B cell (primary cell): ENCODE data around the gene TACR3. TPM values are rescaled to one million over a fixed set of nuclear protein-coding genes. Genes with fewer than 3 reads are reported as not detected.
"Not testable (repeated sequence)": the region's sequence is repeated elsewhere in the genome, so short reads cannot be mapped to it uniquely, and the experiment has no call there.

Source experiments
- ATAC-seq: fragments of 200-7000 bp; cut with Tn5 transposase; one replicate; pipeline ENCODE4 v1.10.0; 2021; ENCODE audit warnings: low read depth, mild to moderate bottlenecking, moderate number of reproducible peaks, moderate library complexity
- CTCF ChIA-PET: fragments of 350-600 bp; sonication (Branson Sonifier 250); formaldehyde crosslinking; loops from one replicate; lab custom pipeline; 2021; ENCODE audit warnings: antibody characterized with exemption, inconsistent platforms; lab: Charles Lee
- POLR2A ChIA-PET: fragments of 350-600 bp; sonication (Branson Sonifier 250); formaldehyde crosslinking; loops from one replicate; lab custom pipeline; 2021; ENCODE audit warnings: antibody characterized with exemption; lab: Charles Lee
- DNase-seq: peaks from one replicate; pipeline ENCODE4 v3.0.0; 2013
- H2AFZ ChIP-seq: 2 replicates; pipeline ENCODE4 v1.6.1; 2012; ENCODE audit warnings: mild to moderate bottlenecking, low read depth, low read length; ENCODE audit not compliant: insufficient read depth, poor library complexity, severe bottlenecking
- H3K27ac ChIP-seq, 2 donors: 1 replicate in 1 of 2; 2 replicates in 1 of 2; pipeline ENCODE4 v1.5.1; 2012 to 2013; ENCODE audit warnings: low read length in 2 of 2, mild to moderate bottlenecking in 2 of 2, moderate library complexity in 1 of 2
- H3K27me3 ChIP-seq, 4 experiments: fragments of 200-600 bp in 1 of 4; sonication (generic) in 1 of 4; replicated peaks in 1 of 4; 1 replicate in 2 of 4; 2 replicates in 2 of 4; pipeline versions ENCODE4 v1.6.1 to v1.7.0; 2013 to 2016; ENCODE audit warnings: low read length in 3 of 4, mild to moderate bottlenecking in 2 of 4, mixed read lengths in 1 of 4, moderate library complexity in 1 of 4; ENCODE audit not compliant: insufficient read depth in 4 of 4, control insufficient read depth in 3 of 4; ENCODE audit errors: control extremely low read depth in 1 of 4
- H3K36me3 ChIP-seq, 2 experiments: replicated peaks in 1 of 2; 1 replicate in 1 of 2; 2 replicates in 1 of 2; pipeline versions ENCODE4 v1.6.1 to v1.7.1; 2013; ENCODE audit warnings: low read length in 1 of 2; ENCODE audit not compliant: insufficient read depth in 2 of 2, control insufficient read depth in 1 of 2; ENCODE audit errors: control extremely low read depth in 1 of 2, extremely low read depth in 1 of 2
- H3K4me1 ChIP-seq, 2 donors: fragments of 200-600 bp in 1 of 2; sonication (generic) in 1 of 2; 1 replicate in 1 of 2; 2 replicates in 1 of 2; pipeline versions ENCODE4 v1.5.1 to v1.6.1; 2013 to 2017; ENCODE audit warnings: low read length in 2 of 2; ENCODE audit not compliant: control insufficient read depth in 2 of 2, insufficient read depth in 2 of 2
- H3K4me2 ChIP-seq: replicated peaks from 2 replicates; pipeline ENCODE3; 2012; ENCODE audit warnings: mild to moderate bottlenecking, low read depth, low read length; ENCODE audit not compliant: poor library complexity, severe bottlenecking
- H3K4me3 ChIP-seq, 5 experiments: fragments of 200-600 bp in 1 of 5; sonication (generic) in 1 of 5; 1 replicate in 3 of 5; 2 replicates in 2 of 5; pipeline versions ENCODE4 v1.5.1 to v1.7.0; 2011 to 2016; ENCODE audit warnings: low read length in 4 of 5, mild to moderate bottlenecking in 4 of 5, low read depth in 2 of 5, control low read depth in 1 of 5, moderate library complexity in 1 of 5; ENCODE audit not compliant: insufficient read depth in 1 of 5; ENCODE audit errors: control extremely low read depth in 1 of 5, extremely low read depth in 1 of 5
- H3K79me2 ChIP-seq: fragments of 200-600 bp; sonication (generic); one replicate; pipeline ENCODE4 v1.6.0; 2016; ENCODE audit warnings: low read length; ENCODE audit not compliant: control insufficient read depth, insufficient read depth
- H3K9ac ChIP-seq: fragments of 200-600 bp; sonication (generic); 2 replicates; pipeline ENCODE4 v1.6.1; 2017; ENCODE audit warnings: mild to moderate bottlenecking, low read length, moderate library complexity
- H3K9me3 ChIP-seq, 3 donors: one replicate each; pipeline versions ENCODE4 v1.6.1 to v1.7.1; 2013; ENCODE audit warnings: low read length in 2 of 3; ENCODE audit not compliant: control insufficient read depth in 2 of 3, insufficient read depth in 1 of 3; ENCODE audit errors: control extremely low read depth in 1 of 3
- H4K20me1 ChIP-seq: 2 replicates; pipeline ENCODE4 v1.6.0; 2012; ENCODE audit warnings: mild to moderate bottlenecking, low read length; ENCODE audit not compliant: insufficient read depth, control insufficient read depth, poor library complexity, severe bottlenecking
- H3K27ac Mint-ChIP-seq: one replicate; pipeline ENCODE4 v1.8.0; 2021; ENCODE audit warnings: mixed read lengths
- H3K27me3 Mint-ChIP-seq: one replicate; pipeline ENCODE4 v1.8.0; 2021; ENCODE audit warnings: mixed read lengths
- H3K4me1 Mint-ChIP-seq: one replicate; pipeline ENCODE4 v1.8.0; 2021; ENCODE audit warnings: mixed read lengths
- H3K4me3 Mint-ChIP-seq: one replicate; pipeline ENCODE4 v1.8.0; 2021; ENCODE audit warnings: mixed read lengths
- H3K9me3 Mint-ChIP-seq: one replicate; pipeline ENCODE4 v1.8.0; 2022; ENCODE audit warnings: mixed read lengths; ENCODE audit not compliant: insufficient read depth
- EZH2 ChIP-seq: IDR thresholded peaks from 2 replicates; pipeline ENCODE4 v1.6.1; 2012; ENCODE audit warnings: borderline replicate concordance, low read depth, mild to moderate bottlenecking, moderate library complexity, low read length; ENCODE audit not compliant: insufficient read depth, poor library complexity, severe bottlenecking
- WGBS: methylation state at CpG from one replicate; pipeline ENCODE4 v1.1.5; 2013; ENCODE audit warnings: missing lambda C conversion rate; ENCODE audit not compliant: insufficient coverage; 5-methylcytosine and 5-hydroxymethylcytosine counted together
- intact Hi-C: fragments of 100-400 bp; cut with micrococcal nuclease; formaldehyde crosslinking; loops from one replicate; pipeline ENCODE4 v1.10.0; 2022
- polyA plus RNA-seq: library from polyadenylated mRNA; depleted of rRNA; stranded (reverse); fragments of >200 nt; gene quantifications from 2 replicates; pipeline ENCODE4 v1.2.3, GENCODE V29; 2012
- total RNA-seq, 2 donors: library from RNA; stranded (reverse); fragments of 120-200 nt in 1 of 2; gene quantifications; 1 replicate in 1 of 2; 2 replicates in 1 of 2; pipeline versions ENCODE4 v1.2.3 to v1.2.4, GENCODE V29; 2013 to 2022
- TF ChIP-seq, protein P1 (sequence below): fragments of 200-600 bp; IDR thresholded peaks from one replicate; pipeline ENCODE4 v1.8.0; 2022; ENCODE audit warnings: antibody characterized with exemption, mild to moderate bottlenecking

TACR3 gene
- total and polyA plus RNA-seq, 2 donors (not counting 1 experiment from before 2014, with no cell fraction given), result not detected

DNA sequence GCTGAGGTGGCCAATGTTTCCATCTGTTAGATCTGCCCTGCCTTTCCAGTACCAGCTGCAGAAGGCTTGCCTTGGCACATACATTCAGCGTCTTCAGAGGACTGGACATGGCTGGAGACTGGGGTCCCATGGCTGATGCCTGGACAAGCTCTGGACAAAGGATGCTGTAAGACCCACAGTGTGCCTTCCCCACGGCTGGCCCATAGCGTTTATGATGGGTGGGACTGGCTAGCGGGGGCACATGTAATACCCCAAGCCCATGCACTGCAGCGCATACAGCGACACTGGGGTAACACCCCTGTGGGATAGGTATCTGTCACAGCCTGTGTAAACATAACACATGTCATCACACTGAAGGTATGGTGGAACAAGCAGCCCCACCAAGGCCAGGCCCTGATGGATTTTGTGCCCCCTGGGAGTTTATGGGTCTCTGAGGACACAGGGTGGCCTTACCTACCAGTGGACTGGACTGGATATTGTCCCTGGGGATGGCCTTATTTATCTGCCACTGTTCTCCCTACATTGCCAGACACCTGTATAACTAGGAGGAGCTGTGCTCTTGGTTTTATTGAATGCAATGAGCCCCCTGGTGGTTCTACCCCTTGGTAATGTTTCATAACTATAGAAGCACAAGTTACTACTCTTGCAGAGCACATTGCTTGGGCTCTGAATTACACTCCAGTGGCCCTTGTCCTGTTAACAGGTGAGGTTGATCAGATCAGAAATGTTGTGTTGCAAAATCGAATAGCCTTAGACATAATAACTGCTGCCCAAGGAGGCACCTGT is 34.3 kb upstream of the TACR3 start:
- Histone ChIP-seq H3K4me1 (no peaks in the 10 kb centered on the region), H3K4me3 (no peak overlapping the region), H3K79me2 (no peaks in the 10 kb centered on the region), H3K27ac (no peak overlapping the region), H3K9me3 (peaks cover 0 to 7% (median 0%) of the 10 kb centered on the region in 3 donors), H3K27me3 (no peaks in the 10 kb centered on the region), H3K4me2 (no peak overlapping the region), H3K36me3 (no peaks in the 10 kb centered on the region), H4K20me1 (no peaks in the 10 kb centered on the region), H2AFZ (no peak overlapping the region), H3K9ac (no peak overlapping the region)
- ChIA-PET POLR2A (no interaction called here), CTCF (no interaction called here)
- Mint-ChIP-seq H3K9me3 (no peaks in the 10 kb centered on the region), H3K27ac (no peak overlapping the region), H3K4me3 (no peak overlapping the region), H3K4me1 (no peaks in the 10 kb centered on the region), H3K27me3 (no peaks in the 10 kb centered on the region)
- TF ChIP-seq EZH2, result no peak
- TF ChIP-seq, protein P1, sequence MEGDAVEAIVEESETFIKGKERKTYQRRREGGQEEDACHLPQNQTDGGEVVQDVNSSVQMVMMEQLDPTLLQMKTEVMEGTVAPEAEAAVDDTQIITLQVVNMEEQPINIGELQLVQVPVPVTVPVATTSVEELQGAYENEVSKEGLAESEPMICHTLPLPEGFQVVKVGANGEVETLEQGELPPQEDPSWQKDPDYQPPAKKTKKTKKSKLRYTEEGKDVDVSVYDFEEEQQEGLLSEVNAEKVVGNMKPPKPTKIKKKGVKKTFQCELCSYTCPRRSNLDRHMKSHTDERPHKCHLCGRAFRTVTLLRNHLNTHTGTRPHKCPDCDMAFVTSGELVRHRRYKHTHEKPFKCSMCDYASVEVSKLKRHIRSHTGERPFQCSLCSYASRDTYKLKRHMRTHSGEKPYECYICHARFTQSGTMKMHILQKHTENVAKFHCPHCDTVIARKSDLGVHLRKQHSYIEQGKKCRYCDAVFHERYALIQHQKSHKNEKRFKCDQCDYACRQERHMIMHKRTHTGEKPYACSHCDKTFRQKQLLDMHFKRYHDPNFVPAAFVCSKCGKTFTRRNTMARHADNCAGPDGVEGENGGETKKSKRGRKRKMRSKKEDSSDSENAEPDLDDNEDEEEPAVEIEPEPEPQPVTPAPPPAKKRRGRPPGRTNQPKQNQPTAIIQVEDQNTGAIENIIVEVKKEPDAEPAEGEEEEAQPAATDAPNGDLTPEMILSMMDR, result no peak
- intact Hi-C loops, result no loop called here
- no peak for DNase-seq
- 95% methylated on average over 4 of the region's 7 CpGs for WGBS
- no peak for ATAC-seq

DNA sequence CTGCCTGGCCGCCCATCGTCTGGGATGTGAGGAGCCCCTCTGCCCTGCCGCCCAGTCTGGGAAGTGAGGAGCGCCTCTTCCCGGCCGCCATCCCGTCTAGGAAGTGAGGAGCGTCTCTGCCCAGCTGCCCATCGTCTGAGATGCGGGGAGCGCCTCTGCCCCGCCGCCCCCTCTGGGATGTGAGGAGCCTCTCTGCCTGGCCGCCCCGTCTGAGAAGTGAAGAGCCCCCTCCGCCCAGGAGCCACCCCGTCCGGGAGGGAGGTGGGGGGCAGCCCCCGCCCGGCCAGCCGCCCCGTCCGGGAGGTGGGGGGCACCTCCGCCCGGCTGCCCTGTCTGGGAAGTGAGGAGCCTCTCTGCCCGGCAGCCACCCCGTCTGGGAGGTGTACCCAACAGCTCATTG is 3.4 kb upstream of the TACR3 start:
- H3K4me1 ChIP-seq, DNase-seq, H2AFZ ChIP-seq, H3K4me3 Mint-ChIP-seq, H3K4me3 ChIP-seq, intact Hi-C loops, ATAC-seq, H3K27me3 ChIP-seq, POLR2A ChIA-PET, H3K36me3 ChIP-seq, H3K27ac Mint-ChIP-seq, H3K9me3 Mint-ChIP-seq, H3K27ac ChIP-seq, H3K79me2 ChIP-seq, H3K27me3 Mint-ChIP-seq, H3K4me2 ChIP-seq, CTCF ChIA-PET, H3K4me1 Mint-ChIP-seq, H3K9ac ChIP-seq, H4K20me1 ChIP-seq: not testable (repeated sequence)
- H3K9me3 ChIP-seq, result peaks cover 0 to 11% (median 0%) of the 10 kb centered on the region in 3 donors
- WGBS, result 96% methylated on average over 18 of the region's 27 CpGs
